GM23338 (cell line): ENCODE results near the gene STAC2. TPM values are rescaled to one million over a fixed set of nuclear protein-coding genes. Genes with fewer than 3 reads are reported as not detected.

Source experiments
- ATAC-seq: fragments of 200-7000 bp; cut with Tn5 transposase; 3 replicates; pipeline ENCODE4 v1.9.1; 2020
- DNase-seq: peaks from one replicate; pipeline ENCODE4 v3.0.0-alpha.2; 2015; ENCODE audit warnings: low spot score
- H2AFZ ChIP-seq: fragments of 200-600 bp; sonication (generic); 2 replicates; pipeline ENCODE4 v1.8.0; 2016; ENCODE audit warnings: antibody characterized with exemption, mild to moderate bottlenecking, moderate library complexity
- H3F3A ChIP-seq: fragments of 200-600 bp; sonication (generic); replicated peaks from 2 replicates; pipeline ENCODE4 v1.8.0; 2017; ENCODE audit warnings: antibody characterized with exemption, mixed run types, low read depth
- H3K27ac ChIP-seq: fragments of 200-600 bp; sonication (generic); 2 replicates; pipeline ENCODE4 v1.6.1; 2016; ENCODE audit warnings: low read depth
- H3K27me3 ChIP-seq: fragments of 200-600 bp; sonication (generic); 2 replicates; pipeline ENCODE4 v1.8.0; 2016; ENCODE audit warnings: mild to moderate bottlenecking, mixed run types, moderate library complexity; ENCODE audit not compliant: insufficient read depth
- H3K36me3 ChIP-seq: fragments of 200-600 bp; sonication (generic); 2 replicates; pipeline ENCODE4 v1.8.0; 2016; ENCODE audit warnings: mild to moderate bottlenecking; ENCODE audit not compliant: insufficient read depth
- H3K4me1 ChIP-seq: fragments of 200-600 bp; sonication (generic); 2 replicates; pipeline ENCODE4 v1.8.0; 2016; ENCODE audit warnings: mild to moderate bottlenecking, moderate library complexity; ENCODE audit not compliant: insufficient read depth
- H3K4me2 ChIP-seq: fragments of 200-600 bp; sonication (generic); 2 replicates; pipeline ENCODE4 v1.7.1; 2017; ENCODE audit warnings: mixed run types
- H3K4me3 ChIP-seq: fragments of 200-600 bp; sonication (generic); 2 replicates; pipeline ENCODE4 v1.6.1; 2016; ENCODE audit warnings: mixed run types
- H3K79me2 ChIP-seq: fragments of 200-600 bp; sonication (generic); replicated peaks from 2 replicates; pipeline ENCODE4 v1.8.0; 2017; ENCODE audit warnings: mild to moderate bottlenecking; ENCODE audit not compliant: insufficient read depth
- H3K9me2 ChIP-seq: fragments of 200-600 bp; sonication (generic); 2 replicates; pipeline ENCODE4 v1.8.0; 2017; ENCODE audit not compliant: insufficient read depth
- H4K20me1 ChIP-seq: fragments of 200-600 bp; sonication (generic); replicated peaks from 2 replicates; pipeline ENCODE4 v1.8.0; 2017; ENCODE audit warnings: mild to moderate bottlenecking; ENCODE audit not compliant: insufficient read depth
- H3K27ac Mint-ChIP-seq: 2 replicates; pipeline ENCODE4 v1.8.0; 2020; ENCODE audit warnings: inconsistent platforms, mild to moderate bottlenecking, moderate library complexity, mixed read lengths
- H3K27me3 Mint-ChIP-seq: 3 replicates; pipeline ENCODE4 v1.8.0; 2022; ENCODE audit warnings: low read depth, mild to moderate bottlenecking, moderate library complexity, mixed read lengths, inconsistent platforms; ENCODE audit not compliant: insufficient read depth, poor library complexity
- H3K36me3 Mint-ChIP-seq: 3 replicates; pipeline ENCODE4 v1.8.0; 2021; ENCODE audit warnings: low read depth, mild to moderate bottlenecking, inconsistent platforms, moderate library complexity, mixed read lengths
- H3K4me1 Mint-ChIP-seq: 3 replicates; pipeline ENCODE4 v1.8.0; 2020; ENCODE audit warnings: mild to moderate bottlenecking, inconsistent platforms, mixed read lengths
- H3K4me3 Mint-ChIP-seq: 3 replicates; pipeline ENCODE4 v1.8.0; 2021; ENCODE audit warnings: moderate library complexity, mild to moderate bottlenecking, inconsistent platforms, mixed read lengths
- H3K9me3 Mint-ChIP-seq: 3 replicates; pipeline ENCODE4 v1.8.0; 2020; ENCODE audit warnings: moderate library complexity, mild to moderate bottlenecking, inconsistent platforms, mixed read lengths
- CREB1 ChIP-seq: fragments of 250-450 bp; sonication (Bioruptor Pico); IDR thresholded peaks from 2 replicates; pipeline ENCODE4 v1.5.0; 2020; ENCODE audit warnings: low read depth, mild to moderate bottlenecking, moderate library complexity
- CTCF ChIP-seq, 2 experiments: fragments of 200-600 bp in 1 of 2; sonication (generic) in 1 of 2; conservative IDR thresholded peaks; 2 replicates each; pipeline versions ENCODE4 v1.5.1 to v1.6.1; 2016 to 2017; ENCODE audit warnings: antibody characterized with exemption in 2 of 2, low read depth in 2 of 2, mild to moderate bottlenecking in 2 of 2, moderate library complexity in 1 of 2
- ETS1 ChIP-seq: IDR thresholded peaks from 2 replicates; pipeline ENCODE4 v1.6.1; 2016; ENCODE audit warnings: antibody characterized with exemption
- EZH2 ChIP-seq: fragments of 200-600 bp; sonication (generic); IDR thresholded peaks from one replicate; pipeline ENCODE4 v1.8.0; 2017; ENCODE audit warnings: antibody characterized with exemption, mild to moderate bottlenecking, low read depth; ENCODE audit not compliant: unreplicated experiment
- EZH2phosphoT487 ChIP-seq: fragments of 200-600 bp; sonication (generic); IDR thresholded peaks from one replicate; pipeline ENCODE4 v1.8.1; 2018; ENCODE audit warnings: antibody characterized with exemption; ENCODE audit not compliant: unreplicated experiment
- JUNB ChIP-seq: IDR thresholded peaks from one replicate; pipeline ENCODE4 v1.6.1; 2016; ENCODE audit warnings: antibody characterized with exemption; ENCODE audit not compliant: unreplicated experiment
- NANOG ChIP-seq: IDR thresholded peaks from 2 replicates; pipeline ENCODE4 v1.6.1; 2016; ENCODE audit warnings: antibody characterized with exemption, borderline replicate concordance
- POLR2AphosphoS5 ChIP-seq: IDR thresholded peaks from 2 replicates; pipeline ENCODE4 v1.6.1; 2016; ENCODE audit warnings: antibody characterized with exemption, low read depth
- REST ChIP-seq: IDR thresholded peaks from one replicate; pipeline ENCODE4 v1.6.1; 2018; ENCODE audit warnings: antibody characterized with exemption; ENCODE audit not compliant: unreplicated experiment
- STAT1 ChIP-seq: IDR thresholded peaks from one replicate; pipeline ENCODE4 v1.6.1; 2016; ENCODE audit warnings: antibody characterized with exemption; ENCODE audit not compliant: unreplicated experiment
- ZNF114 ChIP-seq: fragments of 250-450 bp; sonication (Bioruptor Pico); IDR thresholded peaks from 2 replicates; pipeline ENCODE4 v1.5.0; 2020; ENCODE audit warnings: mild to moderate bottlenecking, moderate library complexity
- ZNF331 ChIP-seq: fragments of 250-450 bp; sonication (Bioruptor Pico); IDR thresholded peaks from 2 replicates; pipeline ENCODE4 v1.5.0; 2020; ENCODE audit warnings: low read depth, mild to moderate bottlenecking, moderate library complexity
- ZNF462 ChIP-seq: fragments of 250-450 bp; sonication (Bioruptor Pico); IDR thresholded peaks from 2 replicates; pipeline ENCODE4 v1.5.0; 2020; ENCODE audit warnings: mild to moderate bottlenecking, moderate library complexity
- polyA plus RNA-seq: library from polyadenylated mRNA; unstranded; fragments of >200 nt; fragmentation: Nextera tagmentation; extraction: Ambion mirVana; gene quantifications from 2 replicates; pipeline ENCODE4 v1.2.1, GENCODE V29; 2016
- total RNA-seq: library from RNA; depleted of rRNA; stranded (reverse); fragments of >200 nt; shearing (Covaris generic); gene quantifications from 2 replicates; pipeline ENCODE4 v1.2.3, GENCODE V29; 2014

The STAC2 gene
- total and polyA plus RNA-seq, 2 experiments from 2014 or later: 1.9 to 3.1 TPM

- Histone ChIP-seq H4K20me1 (no peaks in the 10 kb centered on the region), H3K79me2 (no peaks in the 10 kb centered on the region), H3K27ac (no peak overlapping the region), H3K9me2 (no peaks in the 10 kb centered on the region), H3K4me1 (peaks cover 15% of the 10 kb centered on the region), H3F3A (0 out of 2 replicates have a peak, but pooled peaks cover 8% of the 10 kb centered on the region), H3K27me3 (peaks cover 57% of the 10 kb centered on the region), H3K4me3 (no peak overlapping the region), H3K36me3 (no peaks in the 10 kb centered on the region), H2AFZ (no peak overlapping the region), H3K4me2 (no peak overlapping the region)
- H3K27me3 Mint-ChIP-seq: peaks cover 53% of the 10 kb centered on the region
- H3K9me3 Mint-ChIP-seq: no peaks in the 10 kb centered on the region; the same call in 2 of the 3 replicates
- no peak overlapping the region for H3K4me3 Mint-ChIP-seq
- TF ChIP-seq ZNF114 (CRISPR knock-in tag) (no peak), NANOG (no peak), EZH2 (no peak), ZNF462 (CRISPR knock-in tag) (no peak), STAT1 (no peak), ZNF331 (CRISPR knock-in tag) (no peak), CREB1 (CRISPR knock-in tag) (no peak), POLR2AphosphoS5 (no peak), JUNB (no peak), EZH2phosphoT487 (no peak), CTCF (conservative IDR thresholded peaks at IDR 0.05; ENCODE audit: low read depth in 2 of 2) (no peak), ETS1 (no peak), REST (no peak)
- H3K4me1 Mint-ChIP-seq: peaks cover 22% of the 10 kb centered on the region
- no peaks in the 10 kb centered on the region; the same call in 2 of the 3 replicates for H3K36me3 Mint-ChIP-seq
- H3K27ac Mint-ChIP-seq: no peak overlapping the region
- no peak for ATAC-seq
- DNase-seq: no peak
These were observed 3.6 kb downstream of the STAC2 start for GRCh38 chr17:39222151-39222550.
